Heart right ventricle (tissue), 16 donors: Measurements from ENCODE around the gene AIFM2. TPM values are rescaled to one million over a fixed set of nuclear protein-coding genes. Genes with fewer than 3 reads are reported as not detected.

Experiments
- ATAC-seq, 8 donors: fragments of 200-7000 bp; cut with Tn5 transposase; one replicate each; pipeline ENCODE4 v1.9.1; 2020; ENCODE audit warnings: mild to moderate bottlenecking in 8 of 8, moderate library complexity in 8 of 8, moderate number of reproducible peaks in 1 of 8
- DNase-seq, 2 donors: peaks; one replicate each; pipeline ENCODE4 v3.0.0-alpha.2; 2020
- H3K27ac ChIP-seq, 10 donors: fragments of 200-600 bp; sonication (generic) in 2 of 10; one replicate each; pipeline versions ENCODE4 v1.5.0 to v1.8.0; 2020 to 2022; ENCODE audit warnings: mild to moderate bottlenecking in 3 of 10
- H3K27me3 ChIP-seq, 7 donors: fragments of 200-600 bp; one replicate each; pipeline ENCODE4 v1.8.0; 2021 to 2022; ENCODE audit warnings: mild to moderate bottlenecking in 2 of 7
- H3K36me3 ChIP-seq, 9 donors: fragments of 200-600 bp; sonication (generic) in 1 of 9; one replicate each; pipeline versions ENCODE4 v1.5.0 to v1.8.0; 2020 to 2022; ENCODE audit warnings: mild to moderate bottlenecking in 2 of 9
- H3K4me1 ChIP-seq, 9 donors: fragments of 200-600 bp; sonication (generic) in 1 of 9; one replicate each; pipeline versions ENCODE4 v1.5.0 to v1.8.0; 2020 to 2022; ENCODE audit warnings: mild to moderate bottlenecking in 4 of 9
- H3K4me3 ChIP-seq, 10 donors: fragments of 200-600 bp; sonication (generic) in 2 of 10; one replicate each; pipeline versions ENCODE4 v1.5.0 to v1.8.0; 2020 to 2022; ENCODE audit warnings: mild to moderate bottlenecking in 7 of 10, moderate library complexity in 2 of 10
- H3K9me3 ChIP-seq, 11 donors: fragments of 200-600 bp in 10 of 11; sonication (generic) in 2 of 11; one replicate each; pipeline versions ENCODE4 v1.5.0 to v1.8.0; 2013 to 2022; ENCODE audit warnings: mild to moderate bottlenecking in 2 of 11, control low read depth in 1 of 11, moderate library complexity in 1 of 11
- WGBS, 2 donors: extraction: QIAGEN DNeasy Blood & Tissue Kit; methylation state at CpG; one replicate each; pipeline ENCODE4 v1.1.7; 2013; ENCODE audit warnings: inconsistent platforms in 1 of 2; 5-methylcytosine and 5-hydroxymethylcytosine counted together
- intact Hi-C, 10 donors: fragments of 100-400 bp; cut with DNase I; formaldehyde crosslinking; loops; one replicate each; pipeline versions ENCODE4 v1.11.1 to v1.14.2; 2022
- polyA plus RNA-seq, 2 donors: library from polyadenylated mRNA; stranded (reverse); fragments of 200-250 nt; gene quantifications; one replicate each; pipeline ENCODE4 v1.2.3, GENCODE V29; 2013
- total RNA-seq, 10 donors: library from RNA; stranded (reverse); fragmentation: NEBNext Ultra II Directional in 3 of 10; extraction: Animal tissue kit (Norgen Biotek cat#: 25700) in 3 of 10; gene quantifications; one replicate each; pipeline versions ENCODE4 v1.2.1 to v1.2.4, GENCODE V29; 2021 to 2023
- TF ChIP-seq, protein P1 (sequence below), 9 donors: fragments of 200-600 bp; sonication (generic) in 2 of 9; IDR thresholded peaks; one replicate each; pipeline versions ENCODE4 v1.5.0 to v1.8.0; 2021 to 2022; ENCODE audit warnings: antibody characterized with exemption in 9 of 9, mild to moderate bottlenecking in 5 of 9, moderate library complexity in 1 of 9
- donor health status: Arrhythmogenic right ventricular cardiomyopathy.
- donor health status: ischemic (EF 13 %, LVEDD 7.1; RV severe dilation, severe dysfunction).
- donor health status: healthy with polysubstance abuse.
- donor health status: DM: no; HTN: yes; CAD: no.
- donor health status: DM: no; HTN: no; CAD: no.
- donor health status: ischemic (EF 25% LVEDD 6.9; RV normal size, moderate dysfunction).
- donor health status: ischemic (EF 25% LVEDD 5.7; RV mildly dilated, moderate dysfunction).
- donor health status: healthy.
- donor health status: DM: yes; HTN: yes; CAD: no.
- donor health status: Ischemic cardiomyopathy.
- donor health status: ischemic (EF 35%, LVEDD 5.7; RV mildly dilated, moderate dysfunction).
- donor health status: nonischemic (EF 11% LVEDD 7.7; RV severe dilation, severe dysfunction).
- donor health status: DM: yes; HTN: yes; CAD: no.
- donor health status: PGD.
- donor health status: ischemic (EF 29% LVEDD 5.4; RV normal size, mild dysfunction).
- donor health status: nonischemic (EF 23%, LVEDD 6.1; RV moderate dilation, normal function).

The AIFM2 gene
- total and polyA plus RNA-seq, 12 donors, result 14.1 to 27.0 (median 17.5) TPM

DNA sequence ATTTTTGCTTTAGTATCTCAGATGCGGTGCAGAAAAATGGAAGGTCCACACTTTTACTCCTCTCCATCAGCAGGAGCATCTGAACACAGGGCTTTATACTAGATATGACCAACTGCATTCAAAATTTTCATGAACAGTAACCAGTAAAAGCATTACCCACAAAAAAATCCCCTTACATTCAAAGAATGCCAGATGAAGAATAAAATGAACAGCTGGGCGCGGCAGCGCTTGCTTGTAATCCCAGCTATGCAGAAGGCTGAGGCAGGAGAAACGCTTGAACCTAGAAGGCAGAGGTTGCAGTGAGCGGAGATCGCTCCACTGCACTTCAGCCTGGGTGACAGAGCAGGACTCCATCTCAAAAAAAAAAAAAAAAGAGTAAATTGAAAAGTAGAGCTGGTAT lies 34.6 kb upstream of the AIFM2 start:
- DNase-seq (no peak), ATAC-seq (no peak)
- no peak overlapping the region for H3K27ac ChIP-seq
- peaks cover 0 to 45% (median 0%) of the 10 kb centered on the region in 9 donors for H3K36me3 ChIP-seq
- no peak overlapping the region for H3K4me3 ChIP-seq
- no peaks in the 10 kb centered on the region for H3K27me3 ChIP-seq
- H3K9me3 ChIP-seq, result no peaks in the 10 kb centered on the region
- TF ChIP-seq, protein P1, sequence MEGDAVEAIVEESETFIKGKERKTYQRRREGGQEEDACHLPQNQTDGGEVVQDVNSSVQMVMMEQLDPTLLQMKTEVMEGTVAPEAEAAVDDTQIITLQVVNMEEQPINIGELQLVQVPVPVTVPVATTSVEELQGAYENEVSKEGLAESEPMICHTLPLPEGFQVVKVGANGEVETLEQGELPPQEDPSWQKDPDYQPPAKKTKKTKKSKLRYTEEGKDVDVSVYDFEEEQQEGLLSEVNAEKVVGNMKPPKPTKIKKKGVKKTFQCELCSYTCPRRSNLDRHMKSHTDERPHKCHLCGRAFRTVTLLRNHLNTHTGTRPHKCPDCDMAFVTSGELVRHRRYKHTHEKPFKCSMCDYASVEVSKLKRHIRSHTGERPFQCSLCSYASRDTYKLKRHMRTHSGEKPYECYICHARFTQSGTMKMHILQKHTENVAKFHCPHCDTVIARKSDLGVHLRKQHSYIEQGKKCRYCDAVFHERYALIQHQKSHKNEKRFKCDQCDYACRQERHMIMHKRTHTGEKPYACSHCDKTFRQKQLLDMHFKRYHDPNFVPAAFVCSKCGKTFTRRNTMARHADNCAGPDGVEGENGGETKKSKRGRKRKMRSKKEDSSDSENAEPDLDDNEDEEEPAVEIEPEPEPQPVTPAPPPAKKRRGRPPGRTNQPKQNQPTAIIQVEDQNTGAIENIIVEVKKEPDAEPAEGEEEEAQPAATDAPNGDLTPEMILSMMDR (IDR thresholded peaks at IDR 0.05), result no peak
- intact Hi-C loops, result no loop called here
- H3K4me1 ChIP-seq, result peaks cover 0 to 72% (median 67%) of the 10 kb centered on the region in 9 donors
- WGBS, 2 donors, result 90 to 94% methylated on average over 7 of the region's 7 CpGs

- Histone ChIP-seq H3K27me3 (no peaks in the 10 kb centered on the region), H3K27ac (no peak overlapping the region), H3K9me3 (no peaks in the 10 kb centered on the region), H3K4me3 (no peak overlapping the region), H3K4me1 (peaks cover 0 to 80% (median 74%) of the 10 kb centered on the region in 9 donors), H3K36me3 (peaks cover 0 to 52% (median 0%) of the 10 kb centered on the region in 9 donors)
- 62 to 66% methylated on average over 3 of the region's 3 CpGs for WGBS, 2 donors
- ATAC-seq, result no peak
- no peak for DNase-seq
- intact Hi-C loops, result no loop called here
- TF ChIP-seq, protein P1 (IDR thresholded peaks at IDR 0.05), result no peak
Measured at GRCh38 chr10:70166394-70166793, 33.8 kb upstream of the AIFM2 start.

DNA sequence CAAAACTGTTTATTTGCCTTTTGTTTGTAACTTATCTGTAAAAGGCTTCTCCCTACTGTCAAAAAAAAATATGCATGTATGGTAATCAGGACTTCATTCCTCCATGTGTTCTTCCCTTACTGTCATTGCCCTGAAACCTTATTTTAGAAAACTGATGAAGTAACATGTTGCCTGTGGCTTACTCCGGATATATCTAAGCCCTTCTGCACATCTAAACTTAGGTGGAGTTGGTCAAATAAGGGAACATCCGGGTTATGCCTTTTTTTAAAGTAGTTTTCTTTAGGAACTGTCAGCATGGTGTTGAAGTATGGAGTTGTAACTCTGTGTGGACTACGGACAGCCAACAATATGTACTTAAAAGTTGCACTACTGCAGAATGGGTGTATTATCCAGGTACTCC lies 31.5 kb upstream of the AIFM2 start:
- TF ChIP-seq, protein P1 (IDR thresholded peaks at IDR 0.05), result no peak
- Histone ChIP-seq H3K27ac (no peak overlapping the region), H3K27me3 (no peaks in the 10 kb centered on the region), H3K4me1 (peaks cover 0 to 87% (median 73%) of the 10 kb centered on the region in 9 donors), H3K9me3 (no peaks in the 10 kb centered on the region), H3K36me3 (peaks cover 0 to 74% (median 18%) of the 10 kb centered on the region in 9 donors), H3K4me3 (no peak overlapping the region)
- peak in 4 of 8 donors; percentile 12 to 43 (median 40) for ATAC-seq
- DNase-seq, result no peak
- intact Hi-C loops, result no loop called here
- WGBS, 2 donors, result 55 to 63% methylated on average over 3 of the region's 3 CpGs

DNA sequence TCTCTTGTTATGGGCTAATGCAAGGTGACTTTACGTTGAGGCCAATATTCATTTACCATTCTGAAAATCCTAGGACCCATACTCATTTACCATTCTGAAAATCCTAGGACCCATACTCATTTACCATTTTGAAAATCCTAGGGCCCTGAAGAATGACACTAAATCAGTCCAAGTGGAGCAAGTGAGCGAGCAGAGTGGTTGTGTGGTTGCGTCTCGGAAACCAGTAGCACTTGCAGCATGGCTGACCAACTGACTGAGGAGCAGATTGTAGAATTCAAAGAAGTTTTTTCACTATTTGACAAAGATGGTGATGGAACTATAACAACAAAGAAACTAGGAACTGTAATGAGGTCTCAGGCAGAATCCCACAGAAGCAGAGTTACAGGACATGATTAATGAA lies 30.8 kb upstream of the AIFM2 start:
- DNase-seq, result no peak
- no peak overlapping the region for H3K4me3 ChIP-seq
- H3K9me3 ChIP-seq, result no peaks in the 10 kb centered on the region
- TF ChIP-seq, protein P1 (IDR thresholded peaks at IDR 0.05), result no peak
- intact Hi-C loops, result no loop called here
- peaks cover 0 to 84% (median 66%) of the 10 kb centered on the region in 9 donors for H3K4me1 ChIP-seq
- no peak for ATAC-seq
- H3K36me3 ChIP-seq, result peaks cover 0 to 80% (median 18%) of the 10 kb centered on the region in 9 donors
- H3K27ac ChIP-seq, result peak overlapping the region in 1 of 10 donors; percentile 66
- 94 to 97% methylated on average over 4 of the region's 4 CpGs for WGBS, 2 donors
- H3K27me3 ChIP-seq, result no peaks in the 10 kb centered on the region
